H1 (cell line): ENCODE data around the gene FLT1. TPM values are rescaled to one million over a fixed set of nuclear protein-coding genes. Genes with fewer than 3 reads are reported as not detected.

Source experiments
- CTCF ChIA-PET: fragments of 300-600 bp; sonication (Branson Sonifier 250); formaldehyde crosslinking; loops from one replicate; lab custom pipeline; 2021; ENCODE audit not compliant: partially characterized antibody; lab: Charles Lee
- POLR2A ChIA-PET: fragments of 300-600 bp; sonication (Branson Sonifier 250); formaldehyde crosslinking; loops from one replicate; lab custom pipeline; 2021; ENCODE audit warnings: inconsistent platforms; ENCODE audit not compliant: partially characterized antibody; lab: Charles Lee
- DNase-seq, 2 experiments: peaks; one replicate each; pipeline versions ENCODE4 v3.0.0 to v3.0.0-alpha.2; 2010 to 2022; ENCODE audit warnings: low spot score in 2 of 2, low read depth in 1 of 2, mixed read lengths in 1 of 2
- FAIRE-seq: peaks from 2 replicates; lab custom pipeline; 2011; peaks lifted over from hg19 to GRCh38; lab: Jason Lieb, UNC
- H2AFZ ChIP-seq: 2 replicates; pipeline ENCODE4 v1.8.1; 2012; ENCODE audit warnings: low read length, inconsistent platforms
- H2AK5ac ChIP-seq: 2 replicates; pipeline ENCODE4 v1.6.1; 2013; ENCODE audit warnings: low read depth, low read length
- H2BK120ac ChIP-seq: replicated peaks from 2 replicates; pipeline ENCODE3; 2013; ENCODE audit warnings: low read depth, low read length, inconsistent platforms
- H2BK12ac ChIP-seq: 2 replicates; pipeline ENCODE4 v1.6.1; 2013; ENCODE audit warnings: low read depth, low read length
- H2BK15ac ChIP-seq: 2 replicates; pipeline ENCODE4 v1.6.1; 2013; ENCODE audit warnings: low read length
- H2BK20ac ChIP-seq: 2 replicates; pipeline ENCODE4 v1.6.1; 2013; ENCODE audit warnings: low read length
- H2BK5ac ChIP-seq: 2 replicates; pipeline ENCODE4 v1.6.1; 2013; ENCODE audit warnings: low read depth, low read length
- H3K14ac ChIP-seq: 2 replicates; pipeline ENCODE4 v1.6.1; 2013; ENCODE audit warnings: inconsistent platforms; ENCODE audit not compliant: insufficient read length
- H3K18ac ChIP-seq: 2 replicates; pipeline ENCODE4 v1.6.1; 2013; ENCODE audit warnings: low read length; ENCODE audit errors: extremely low read depth
- H3K23ac ChIP-seq: 2 replicates; pipeline ENCODE4 v1.6.1; 2013; ENCODE audit warnings: inconsistent platforms; ENCODE audit not compliant: insufficient read length
- H3K23me2 ChIP-seq: 2 replicates; pipeline ENCODE4 v1.6.1; 2013; ENCODE audit warnings: low read depth, low read length
- H3K27ac ChIP-seq: 2 replicates; pipeline ENCODE4 v1.6.1; 2011; ENCODE audit warnings: low read depth, low read length, inconsistent platforms
- H3K27me3 ChIP-seq, 4 experiments: replicated peaks in 1 of 4; 1 replicate in 1 of 4; 2 replicates in 3 of 4; pipeline versions ENCODE4 v1.6.1 to v1.8.1; 2011 to 2013; ENCODE audit warnings: low read length in 3 of 4, mild to moderate bottlenecking in 3 of 4, inconsistent platforms in 2 of 4, mixed read lengths in 2 of 4, moderate library complexity in 1 of 4; ENCODE audit not compliant: control insufficient read depth in 3 of 4, insufficient read depth in 3 of 4; ENCODE audit errors: extremely low read depth in 1 of 4
- H3K36me3 ChIP-seq, 4 experiments: 2 replicates each; pipeline versions ENCODE4 v1.6.1 to v1.8.1; 2011 to 2013; ENCODE audit warnings: mild to moderate bottlenecking in 4 of 4, low read length in 3 of 4, moderate library complexity in 2 of 4, control low read depth in 1 of 4, inconsistent platforms in 1 of 4; ENCODE audit not compliant: insufficient read depth in 4 of 4, control insufficient read depth in 2 of 4
- H3K4ac ChIP-seq: replicated peaks from 2 replicates; pipeline ENCODE3; 2013; ENCODE audit warnings: low read length, low read depth, mixed read lengths, inconsistent platforms; ENCODE audit not compliant: insufficient read length
- H3K4me1 ChIP-seq, 4 experiments: replicated peaks in 1 of 4; 1 replicate in 1 of 4; 2 replicates in 3 of 4; pipeline versions ENCODE4 v1.6.1 to v1.8.1; 2011 to 2013; ENCODE audit warnings: low read length in 3 of 4, inconsistent platforms in 2 of 4, mixed read lengths in 1 of 4; ENCODE audit not compliant: insufficient read depth in 4 of 4, control insufficient read depth in 3 of 4
- H3K4me2 ChIP-seq, 2 experiments: 2 replicates each; pipeline versions ENCODE4 v1.6.1 to v1.8.1; 2011 to 2013; ENCODE audit warnings: low read depth in 2 of 2, low read length in 2 of 2, control low read depth in 1 of 2, inconsistent platforms in 1 of 2, mild to moderate bottlenecking in 1 of 2; ENCODE audit not compliant: insufficient read depth in 1 of 2
- H3K4me3 ChIP-seq, 4 experiments: fragments of 200-600, 300-600 bp in 1 of 4; sonication (generic), shearing (Covaris generic), sonication (Bioruptor Twin) in 1 of 4; 2 replicates each; pipeline versions ENCODE4 v1.5.1 to v1.8.1; 2011 to 2016; ENCODE audit warnings: low read length in 4 of 4, low read depth in 3 of 4, control low read depth in 2 of 4, inconsistent platforms in 2 of 4, mild to moderate bottlenecking in 2 of 4, mixed read lengths in 1 of 4, moderate library complexity in 1 of 4; ENCODE audit not compliant: insufficient read depth in 2 of 4; ENCODE audit errors: extremely low read depth in 1 of 4
- H3K56ac ChIP-seq: replicated peaks from 2 replicates; pipeline ENCODE3; 2013; ENCODE audit warnings: low read depth, mild to moderate bottlenecking, mixed read lengths, low read length, inconsistent platforms; ENCODE audit not compliant: insufficient read length
- H3K79me1 ChIP-seq: 2 replicates; pipeline ENCODE4 v1.6.1; 2013; ENCODE audit warnings: low read depth, low read length, control low read depth
- H3K79me2 ChIP-seq, 2 experiments: 2 replicates each; pipeline versions ENCODE4 v1.6.1 to v1.8.1; 2012 to 2013; ENCODE audit warnings: low read length in 2 of 2, mild to moderate bottlenecking in 2 of 2, inconsistent platforms in 1 of 2; ENCODE audit not compliant: insufficient read depth in 2 of 2, control insufficient read depth in 1 of 2
- H3K9ac ChIP-seq, 4 experiments: replicated peaks in 1 of 4; 1 replicate in 1 of 4; 2 replicates in 3 of 4; pipeline versions ENCODE4 v1.6.1 to v1.8.1; 2011 to 2013; ENCODE audit warnings: low read depth in 3 of 4, low read length in 3 of 4, control low read depth in 2 of 4, mild to moderate bottlenecking in 2 of 4, moderate library complexity in 2 of 4, inconsistent platforms in 1 of 4; ENCODE audit errors: extremely low read depth in 1 of 4
- H3K9me3 ChIP-seq, 2 experiments: 2 replicates each; pipeline versions ENCODE4 v1.6.1 to v1.8.1; 2012 to 2013; ENCODE audit warnings: mild to moderate bottlenecking in 2 of 2, moderate library complexity in 2 of 2, control low read depth in 1 of 2, inconsistent platforms in 1 of 2, low read depth in 1 of 2, low read length in 1 of 2, mixed read lengths in 1 of 2; ENCODE audit not compliant: insufficient read depth in 2 of 2
- H4K20me1 ChIP-seq, 2 experiments: replicated peaks in 1 of 2; 2 replicates each; pipeline versions ENCODE3 to v1.8.1; 2011 to 2013; ENCODE audit warnings: inconsistent platforms in 2 of 2, low read length in 2 of 2, mild to moderate bottlenecking in 1 of 2; ENCODE audit not compliant: insufficient read depth in 2 of 2, control insufficient read depth in 1 of 2
- H4K5ac ChIP-seq: 2 replicates; pipeline ENCODE4 v1.6.1; 2013; ENCODE audit warnings: low read length, low read depth, mixed read lengths, inconsistent platforms; ENCODE audit not compliant: insufficient read length
- H4K8ac ChIP-seq: 2 replicates; pipeline ENCODE4 v1.8.0; 2013; ENCODE audit warnings: mild to moderate bottlenecking, moderate library complexity, low read length, inconsistent platforms; ENCODE audit not compliant: insufficient read depth; ENCODE audit errors: extremely low read depth
- H4K91ac ChIP-seq: replicated peaks from 2 replicates; pipeline ENCODE3; 2013; ENCODE audit warnings: low read length, mixed read lengths, inconsistent platforms; ENCODE audit not compliant: insufficient read length
- ATF2 ChIP-seq: IDR thresholded peaks from 2 replicates; pipeline ENCODE4 v1.6.1; 2012; ENCODE audit warnings: low read length, inconsistent platforms
- JUND ChIP-seq: IDR thresholded peaks from 2 replicates; pipeline ENCODE4 v1.6.1; 2011; ENCODE audit warnings: mild to moderate bottlenecking, improper control_type of control experiment, low read length
- MAFK ChIP-seq: IDR thresholded peaks from 2 replicates; pipeline ENCODE4 v1.6.1; 2012; ENCODE audit warnings: low read depth, mild to moderate bottlenecking, improper control_type of control experiment, low read length
- RBBP5 ChIP-seq: IDR thresholded peaks from 2 replicates; pipeline ENCODE4 v1.7.1; 2012; ENCODE audit warnings: low read depth, mild to moderate bottlenecking, inconsistent platforms, low read length, moderate library complexity, borderline replicate concordance
- TAF7 ChIP-seq: optimal IDR thresholded peaks from 2 replicates; pipeline ENCODE3; 2011; ENCODE audit warnings: low read depth, mild to moderate bottlenecking, inconsistent platforms, low read length, moderate library complexity, borderline replicate concordance
- WGBS, 2 experiments: shearing (Covaris generic) in 1 of 2; methylation state at CpG; one replicate each; pipeline versions ENCODE4 v1.1.6 to v1.1.7; 2013 to 2015; ENCODE audit warnings: low lambda C conversion rate in 2 of 2, mixed read lengths in 2 of 2, inconsistent platforms in 1 of 2, low coverage in 1 of 2, missing lambda C conversion rate in 1 of 2; ENCODE audit not compliant: insufficient replicate concordance in 2 of 2, insufficient coverage in 1 of 2, insufficient read length in 1 of 2; ENCODE audit errors: extremely low coverage in 1 of 2, missing lambda C conversion rate in 1 of 2; 5-methylcytosine and 5-hydroxymethylcytosine counted together
- polyA plus RNA-seq, 7 experiments: library from polyadenylated mRNA; depleted of rRNA in 3 of 7; stranded (reverse) in 5 of 7; unstranded in 2 of 7; fragments of >200 nt in 5 of 7; fragments of 200-250 nt in 2 of 7; gene quantifications; 1 replicate in 5 of 7; 2 replicates in 1 of 7; 4 replicates in 1 of 7; pipeline versions ENCODE4 v1.2.1 to v1.2.3, GENCODE V29; 2011 to 2013; ENCODE audit warnings: missing spikeins in 2 of 7, mixed read lengths in 2 of 7
- total RNA-seq: library from RNA; stranded (reverse); fragmentation: NEBNext Ultra II Directional; extraction: Animal tissue kit (Norgen Biotek cat#: 25700); gene quantifications from 2 replicates; pipeline ENCODE4 v1.2.1, GENCODE V29; 2021

Gene FLT1
- total and polyA plus RNA-seq, 2 of the 8 experiments (the other 6 are each of a cell fraction or from before 2014, with no cell fraction given): 19.7 to 90.2 TPM

- Histone ChIP-seq H4K20me1 (peaks cover 0 to 12% of the 10 kb centered on the region in 2 experiments), H2BK15ac (no peak overlapping the region), H3K27ac (no peak overlapping the region), H4K5ac (no peak overlapping the region), H3K14ac (no peak overlapping the region), H3K4me3 (no peak overlapping the region), H3K79me2 (peaks cover 0 to 94% of the 10 kb centered on the region in 2 experiments; a peak in 3 of 4 replicates), H3K27me3 (no peaks in the 10 kb centered on the region), H2AFZ (no peak overlapping the region), H4K91ac (no peak overlapping the region), H3K4me2 (no peak overlapping the region), H3K23me2 (no peaks in the 10 kb centered on the region), H3K9ac (no peak overlapping the region)
- WGBS, 2 experiments: 96% methylated on average over 1 of the region's 1 CpG; no CpG with 5 or more reads in 1 of the 2 experiments
- no peak for FAIRE-seq
- POLR2A ChIA-PET: interaction anchor here (1.1 to 1.2 kb wide), 2 partner anchors 11 to 45 kb away, joined by 3 read pairs; no protein-coding TSS in a partner anchor
- no peak for TF ChIP-seq RBBP5
- no peak for TF ChIP-seq TAF7
- TF ChIP-seq ATF2: no peak
- no peak for TF ChIP-seq JUND
- TF ChIP-seq MAFK: no peak
- TF ChIP-seq, all 59 proteins: peak for 0
- Histone ChIP-seq H3K36me3 (peaks cover 0 to 5% (median 2%) of the 10 kb centered on the region in 4 experiments; a peak in 2 of 8 replicates), H3K79me1 (no peaks in the 10 kb centered on the region; the same call in 1 of the 2 replicates), H2BK5ac (no peak overlapping the region), H2BK120ac (no peak overlapping the region), H3K56ac (no peak overlapping the region), H3K4me1 (peaks cover 0 to 9% (median 6%) of the 10 kb centered on the region in 4 experiments; a peak in 3 of 7 replicates), H3K4ac (no peak overlapping the region), H3K23ac (no peak overlapping the region), H4K8ac (no peak overlapping the region), H2BK20ac (no peak overlapping the region), H3K18ac (no peak overlapping the region), H2AK5ac (no peak overlapping the region), H3K9me3 (peaks cover 0 to 5% of the 10 kb centered on the region in 2 experiments; a peak in 2 of 4 replicates), H2BK12ac (no peak overlapping the region)
- CTCF ChIA-PET: no interaction called here
- no peak for DNase-seq
These were observed 20.3 kb downstream of the FLT1 start for GRCh38 chr13:28474491-28475134.
